Gastroesophageal sphincter (tissue), 3 donors: ENCODE results near the gene EFNB2.

ENCODE experiments used
- CTCF ChIP-seq, 4 experiments: fragments of 200-600 bp in 2 of 4; fragments of 450-650 bp in 2 of 4; sonication (generic) in 1 of 4; IDR thresholded peaks; one replicate each; pipeline ENCODE4 v1.5.1; 2017 to 2019; ENCODE audit warnings: antibody characterized with exemption in 4 of 4, mild to moderate bottlenecking in 2 of 4, moderate library complexity in 2 of 4
- EP300 ChIP-seq: sonication (generic); formaldehyde crosslinking; IDR thresholded peaks from one replicate; pipeline ENCODE4 v1.6.1; 2017; ENCODE audit warnings: antibody characterized with exemption, mild to moderate bottlenecking
- POLR2A ChIP-seq, 2 donors: fragments of 450-650 bp; IDR thresholded peaks; one replicate each; pipeline ENCODE4 v1.6.1; 2017; ENCODE audit warnings: antibody characterized with exemption in 2 of 2, mild to moderate bottlenecking in 2 of 2, moderate library complexity in 1 of 2
- POLR2AphosphoS5 ChIP-seq: sonication (generic); formaldehyde crosslinking; IDR thresholded peaks from one replicate; pipeline ENCODE4 v1.6.1; 2017; ENCODE audit warnings: antibody characterized with exemption

DNA sequence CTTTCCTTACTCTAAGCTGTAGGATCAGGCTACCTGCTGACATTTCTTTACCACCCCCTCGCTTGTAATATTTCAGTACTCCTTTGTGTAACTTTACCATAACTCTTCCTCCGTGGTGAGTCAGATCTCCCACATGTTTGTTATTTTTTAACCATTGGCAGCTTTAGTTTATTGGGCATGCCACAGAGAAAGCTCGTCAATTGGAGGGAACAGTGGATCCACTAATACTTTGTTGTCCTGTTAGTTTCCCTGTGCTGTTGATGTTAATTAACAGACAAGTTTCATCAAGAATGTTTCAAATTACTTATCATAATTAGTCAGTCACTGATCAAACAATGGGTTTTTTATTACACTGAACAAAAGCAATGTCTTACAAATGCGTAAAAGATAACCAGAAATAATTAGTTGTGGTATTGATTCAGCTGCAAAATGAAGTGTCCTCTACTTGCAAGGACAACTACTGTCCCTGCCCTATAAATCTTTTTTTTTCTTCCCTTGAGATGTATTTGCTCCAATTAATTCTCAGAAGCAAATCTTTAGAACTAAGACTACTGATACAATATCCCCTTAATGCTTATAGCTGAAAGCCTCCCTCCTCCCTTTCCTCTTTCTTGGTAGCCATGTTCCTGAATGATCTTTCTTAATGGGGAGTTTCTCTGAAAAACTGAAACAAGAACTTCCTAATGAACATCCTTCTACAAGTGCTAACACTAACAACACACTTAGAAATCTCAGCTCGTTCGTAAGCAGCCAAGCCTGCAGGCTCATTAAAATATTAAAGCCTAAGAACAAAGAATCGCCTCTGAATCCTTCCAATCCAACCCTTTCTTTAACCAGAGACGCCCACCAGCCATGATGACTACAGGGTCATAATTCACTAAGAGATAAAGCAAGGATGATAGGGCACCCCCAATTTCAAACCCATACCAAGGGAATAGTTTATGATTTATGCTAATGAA is 22.2 kb downstream of the EFNB2 start:
- TF ChIP-seq POLR2A (IDR thresholded peaks at IDR 0.05): no peak
- TF ChIP-seq EP300: no peak
- TF ChIP-seq CTCF (IDR thresholded peaks at IDR 0.05): no peak
- no peak for TF ChIP-seq POLR2AphosphoS5
